Bronchial epithelial cell (primary cell): Measurements from ENCODE around the gene CORO7. TPM values are rescaled to one million over a fixed set of nuclear protein-coding genes. Genes with fewer than 3 reads are reported as not detected.
"Not testable (repeated sequence)": the region's sequence is repeated elsewhere in the genome, so short reads cannot be mapped to it uniquely, and the experiment has no call there.

Source experiments
- DNase-seq: peaks from one replicate; pipeline ENCODE4 v3.0.0-alpha.2; 2010; ENCODE audit warnings: low read depth
- FAIRE-seq: peaks from 2 replicates; lab custom pipeline; 2011; peaks lifted over from hg19 to GRCh38; lab: Jason Lieb, UNC
- H3K27me3 ChIP-seq: 2 replicates; pipeline ENCODE4 v1.5.1; 2011; ENCODE audit warnings: low read length; ENCODE audit not compliant: control insufficient read depth, insufficient read depth
- H3K36me3 ChIP-seq: 2 replicates; pipeline ENCODE4 v1.5.1; 2011; ENCODE audit warnings: low read length; ENCODE audit not compliant: control insufficient read depth, insufficient read depth
- H3K4me3 ChIP-seq: 2 replicates; pipeline ENCODE4 v1.5.1; 2011; ENCODE audit warnings: mild to moderate bottlenecking, low read depth, low read length, control low read depth
- total RNA-seq: library from RNA; depleted of rRNA; stranded (reverse); fragments of >200 nt; gene quantifications from 2 replicates; pipeline ENCODE4 v1.2.1, GENCODE V29; 2014
- TF ChIP-seq, protein P1 (sequence below): IDR thresholded peaks from 2 replicates; pipeline ENCODE4 v1.5.1; 2011; ENCODE audit warnings: mild to moderate bottlenecking, moderate library complexity, low read length, control low read depth, inconsistent platforms; ENCODE audit not compliant: insufficient read depth, severe bottlenecking

The CORO7 gene
- total RNA-seq, 1 donor from 2014 or later = 7.6 TPM

DNA sequence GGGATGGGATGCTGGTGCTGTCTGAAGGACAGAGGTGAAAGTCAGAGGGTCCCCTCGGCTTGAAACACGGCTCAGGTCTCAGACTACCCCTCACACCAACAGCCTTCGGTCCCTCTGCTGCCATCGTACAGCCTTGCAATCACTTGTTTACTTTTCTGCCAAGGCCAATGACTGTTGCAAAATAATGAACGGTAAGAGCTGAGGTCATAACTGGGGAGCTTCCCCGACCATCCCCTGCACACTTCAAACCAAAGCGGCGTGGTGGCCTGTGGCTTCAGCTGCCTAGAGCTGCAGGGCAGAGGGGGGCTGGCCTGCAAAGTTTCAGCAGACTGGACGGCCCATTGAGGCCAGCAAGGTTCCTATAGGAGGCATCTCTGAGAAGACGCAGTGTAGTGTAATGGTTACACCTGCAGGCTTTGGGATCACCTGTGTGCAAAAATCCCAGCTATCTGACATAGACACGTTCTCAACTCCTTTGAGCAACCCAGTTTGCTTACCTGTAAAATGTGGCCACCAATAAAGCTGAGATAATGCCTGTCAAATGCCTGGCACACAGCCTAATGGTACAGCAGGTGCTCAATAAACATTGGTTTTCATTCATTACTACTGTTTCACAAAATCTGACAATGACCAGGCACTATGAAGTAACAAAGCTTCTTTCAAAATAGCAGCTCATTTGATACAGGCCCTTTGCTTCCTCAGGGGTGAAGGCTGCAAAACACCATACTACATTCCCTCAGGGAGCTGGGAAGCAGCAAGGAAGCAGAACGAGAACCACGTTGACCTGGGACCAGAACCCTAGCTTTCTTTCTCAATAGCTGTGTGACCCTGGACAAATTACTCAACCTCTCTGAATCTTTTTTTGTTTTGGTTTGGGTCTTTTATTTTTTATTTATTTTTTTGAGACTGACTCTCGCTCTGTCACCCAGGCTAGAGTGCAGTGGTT lies 70.3 kb downstream of the CORO7 start:
- H3K4me3 ChIP-seq = no peak overlapping the region
- FAIRE-seq = no peak
- DNase-seq = peak; percentile 20
- H3K27me3 ChIP-seq = no peaks in the 10 kb centered on the region
- peaks cover 11% of the 10 kb centered on the region for H3K36me3 ChIP-seq
- TF ChIP-seq, protein P1, sequence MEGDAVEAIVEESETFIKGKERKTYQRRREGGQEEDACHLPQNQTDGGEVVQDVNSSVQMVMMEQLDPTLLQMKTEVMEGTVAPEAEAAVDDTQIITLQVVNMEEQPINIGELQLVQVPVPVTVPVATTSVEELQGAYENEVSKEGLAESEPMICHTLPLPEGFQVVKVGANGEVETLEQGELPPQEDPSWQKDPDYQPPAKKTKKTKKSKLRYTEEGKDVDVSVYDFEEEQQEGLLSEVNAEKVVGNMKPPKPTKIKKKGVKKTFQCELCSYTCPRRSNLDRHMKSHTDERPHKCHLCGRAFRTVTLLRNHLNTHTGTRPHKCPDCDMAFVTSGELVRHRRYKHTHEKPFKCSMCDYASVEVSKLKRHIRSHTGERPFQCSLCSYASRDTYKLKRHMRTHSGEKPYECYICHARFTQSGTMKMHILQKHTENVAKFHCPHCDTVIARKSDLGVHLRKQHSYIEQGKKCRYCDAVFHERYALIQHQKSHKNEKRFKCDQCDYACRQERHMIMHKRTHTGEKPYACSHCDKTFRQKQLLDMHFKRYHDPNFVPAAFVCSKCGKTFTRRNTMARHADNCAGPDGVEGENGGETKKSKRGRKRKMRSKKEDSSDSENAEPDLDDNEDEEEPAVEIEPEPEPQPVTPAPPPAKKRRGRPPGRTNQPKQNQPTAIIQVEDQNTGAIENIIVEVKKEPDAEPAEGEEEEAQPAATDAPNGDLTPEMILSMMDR = no peak

DNA sequence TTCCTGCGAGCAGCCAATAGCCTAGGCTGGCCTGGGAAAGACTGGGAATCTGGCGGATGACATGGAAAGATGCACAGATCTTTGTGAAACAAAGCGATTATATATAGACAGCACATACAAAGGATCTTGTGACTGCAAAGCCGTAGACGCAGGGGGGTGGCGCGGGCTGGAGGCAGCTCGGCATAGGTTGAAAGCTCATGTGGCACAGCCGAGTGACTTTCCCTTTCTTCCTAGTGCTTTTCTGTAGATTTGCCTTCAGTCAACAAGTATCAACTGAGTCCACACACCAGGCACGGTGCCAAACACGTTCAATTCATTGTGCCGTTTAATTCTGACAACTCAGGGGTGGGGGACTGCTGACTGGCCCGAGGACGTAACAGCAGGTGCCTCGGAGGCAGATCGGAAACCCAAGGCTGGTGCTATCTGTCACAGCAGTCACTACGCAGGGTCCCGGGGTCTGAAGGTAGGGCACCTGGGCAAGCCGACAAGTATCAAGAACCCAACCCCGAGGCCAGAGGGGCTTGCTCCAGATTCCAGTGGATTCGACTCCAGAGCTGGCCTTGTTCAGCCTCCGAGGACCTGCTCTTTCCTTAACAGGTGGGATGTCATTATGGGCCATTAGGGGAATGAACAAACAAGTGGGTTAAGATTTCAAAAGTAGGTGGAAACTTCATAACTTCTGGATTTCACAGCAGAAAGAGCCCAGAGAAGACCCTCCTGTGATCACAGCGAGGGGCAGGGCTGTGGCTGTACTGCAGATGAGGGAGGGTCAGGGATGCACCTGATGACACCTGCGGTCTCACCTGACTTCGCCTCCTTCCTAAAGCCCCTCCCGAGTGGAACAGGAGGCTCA lies 71.2 kb downstream of the CORO7 start:
- no peaks in the 10 kb centered on the region for H3K27me3 ChIP-seq
- peak; percentile 26 for DNase-seq
- TF ChIP-seq, protein P1 = no peak
- peaks cover 18% of the 10 kb centered on the region for H3K36me3 ChIP-seq
- H3K4me3 ChIP-seq = no peak overlapping the region
- FAIRE-seq = no peak

DNA sequence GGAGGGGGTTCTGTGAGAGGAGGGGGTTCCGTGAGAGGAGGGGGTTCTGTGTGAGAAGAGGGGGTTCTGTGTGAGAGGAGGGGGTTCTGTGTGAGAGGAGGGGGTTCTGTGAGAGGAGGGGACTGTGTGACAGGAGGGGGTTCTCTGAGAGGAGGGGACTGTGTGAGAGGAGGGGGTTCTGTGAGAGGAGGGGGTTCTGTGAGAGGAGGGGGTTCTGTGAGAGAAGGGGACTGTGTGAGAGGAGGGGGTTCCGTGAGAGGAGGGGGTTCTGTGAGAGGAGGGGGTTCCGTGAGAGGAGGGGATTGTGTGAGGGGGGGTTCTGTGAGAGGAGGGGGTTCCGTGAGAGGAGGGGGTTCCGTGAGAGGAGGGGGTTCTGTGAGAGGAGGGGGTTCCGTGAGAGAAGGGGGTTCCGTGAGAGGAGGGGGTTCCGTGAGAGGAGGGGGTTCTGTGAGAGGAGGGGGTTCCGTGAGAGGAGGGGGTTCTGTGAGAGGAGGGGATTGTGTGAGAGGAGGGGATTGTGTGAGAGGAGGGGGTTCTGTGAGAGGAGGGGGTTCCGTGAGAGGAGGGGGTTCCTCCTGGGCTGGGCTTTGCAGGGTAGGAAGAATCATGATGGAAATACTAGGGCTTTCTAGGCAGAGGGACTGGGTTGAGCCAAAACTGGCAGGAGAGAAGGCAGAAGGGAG lies 72.0 kb downstream of the CORO7 start:
- peak; percentile 93 for FAIRE-seq
- DNase-seq, H3K27me3 ChIP-seq, H3K4me3 ChIP-seq: not testable (repeated sequence)
- peaks cover 20% of the 10 kb centered on the region for H3K36me3 ChIP-seq

DNA sequence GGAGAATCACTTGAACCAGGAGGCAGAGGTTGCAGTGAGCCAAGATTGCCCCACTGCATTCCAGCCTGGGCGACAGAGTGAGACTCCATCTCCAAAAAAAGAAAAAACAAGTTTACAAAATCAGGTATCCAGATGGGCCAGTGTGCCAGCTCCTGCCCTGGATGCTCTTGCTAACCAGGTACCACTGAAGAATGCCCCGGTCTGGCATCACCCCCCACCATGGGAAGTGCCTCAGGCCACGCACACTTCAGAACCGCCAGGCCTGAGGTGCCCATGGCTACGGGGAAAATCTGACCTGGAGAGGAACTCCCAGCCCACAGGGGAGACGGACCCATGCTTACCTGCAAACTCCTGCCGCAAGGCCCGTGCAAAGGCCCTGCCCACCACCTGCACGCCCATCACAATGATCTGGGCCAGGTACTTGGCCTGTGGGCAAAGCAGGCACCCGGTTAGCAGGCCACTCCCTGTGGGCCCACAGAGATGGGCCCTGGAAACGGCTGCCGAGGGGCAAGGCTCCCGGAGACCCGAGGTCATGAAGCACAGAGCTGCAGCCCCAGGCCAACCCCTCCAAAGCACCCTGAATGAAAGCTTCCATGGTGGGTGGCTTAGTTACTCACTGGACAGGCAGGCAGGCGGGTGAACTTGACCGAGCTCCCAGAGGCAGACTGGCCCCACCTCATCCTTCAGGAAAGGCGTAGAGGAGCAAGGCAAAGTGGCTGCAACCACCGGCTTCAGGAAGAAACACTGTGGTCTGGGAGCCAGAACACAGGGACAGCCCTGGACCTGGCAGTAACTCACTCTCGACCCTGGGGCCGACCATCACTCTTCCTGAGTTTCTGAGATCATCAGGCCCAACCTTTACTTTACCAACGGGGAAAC lies 73.3 kb downstream of the CORO7 start:
- FAIRE-seq = no peak
- no peak overlapping the region for H3K4me3 ChIP-seq
- H3K27me3 ChIP-seq = no peaks in the 10 kb centered on the region
- TF ChIP-seq, protein P1 = no peak
- DNase-seq = no peak
- peaks cover 19% of the 10 kb centered on the region for H3K36me3 ChIP-seq

DNA sequence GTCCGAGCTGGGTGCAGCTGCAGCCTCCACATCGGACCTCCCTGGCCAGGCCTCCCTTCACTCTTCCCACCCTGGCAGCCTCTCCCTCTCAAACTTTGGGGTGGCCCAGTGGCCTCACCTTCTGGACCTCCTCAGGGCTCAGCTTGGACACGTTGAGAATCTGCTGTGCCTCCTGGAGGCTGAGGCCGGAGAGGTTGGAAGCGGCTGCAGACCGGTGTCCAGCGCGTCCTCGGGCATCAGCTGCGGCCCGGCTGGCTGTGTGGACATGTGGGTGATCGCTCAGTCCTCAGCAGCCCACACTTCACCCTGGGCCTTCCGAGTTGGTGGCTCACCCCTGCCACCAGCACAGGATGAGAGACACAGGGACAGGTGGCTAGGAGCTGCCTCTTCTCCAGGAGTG lies 75.1 kb downstream of the CORO7 start:
- Histone ChIP-seq H3K36me3 (peaks cover 20% of the 10 kb centered on the region), H3K4me3 (no peak overlapping the region), H3K27me3 (no peaks in the 10 kb centered on the region)
- TF ChIP-seq, protein P1 = no peak
- DNase-seq (no peak), FAIRE-seq (no peak)
